Astrocyte (in vitro differentiated cells and primary cell): ENCODE data around the gene RNF145. TPM values are rescaled to one million over a fixed set of nuclear protein-coding genes. Genes with fewer than 3 reads are reported as not detected.

Experiments used
- DNase-seq: peaks from one replicate; pipeline ENCODE4 v3.0.0-alpha.2; 2010; ENCODE audit warnings: low read depth
- FAIRE-seq: peaks from 2 replicates; lab custom pipeline; 2011; peaks lifted over from hg19 to GRCh38; lab: Jason Lieb, UNC
- H2AFZ ChIP-seq: 2 replicates; pipeline ENCODE4 v1.6.0; 2012; ENCODE audit warnings: low read depth, low read length, inconsistent platforms
- H3K27ac ChIP-seq: 2 replicates; pipeline ENCODE4 v1.5.1; 2011; ENCODE audit warnings: low read depth, low read length, inconsistent platforms
- H3K27me3 ChIP-seq: 2 replicates; pipeline ENCODE4 v1.6.0; 2011; ENCODE audit warnings: low read length, inconsistent platforms; ENCODE audit not compliant: insufficient read depth
- H3K36me3 ChIP-seq: 2 replicates; pipeline ENCODE4 v1.5.1; 2011; ENCODE audit warnings: low read length, inconsistent platforms; ENCODE audit not compliant: insufficient read depth
- H3K4me1 ChIP-seq: 2 replicates; pipeline ENCODE4 v1.5.1; 2011; ENCODE audit warnings: low read length, inconsistent platforms; ENCODE audit not compliant: insufficient read depth
- H3K4me2 ChIP-seq: 2 replicates; pipeline ENCODE4 v1.6.0; 2012; ENCODE audit warnings: low read length, inconsistent platforms
- H3K4me3 ChIP-seq: 2 replicates; pipeline ENCODE4 v1.5.1; 2011; ENCODE audit warnings: low read depth, mild to moderate bottlenecking, low read length, inconsistent platforms; ENCODE audit not compliant: insufficient read depth
- H3K79me2 ChIP-seq: 2 replicates; pipeline ENCODE4 v1.6.0; 2012; ENCODE audit warnings: mild to moderate bottlenecking, low read length, inconsistent platforms; ENCODE audit not compliant: insufficient read depth
- H3K9ac ChIP-seq: 2 replicates; pipeline ENCODE4 v1.6.0; 2012; ENCODE audit warnings: mild to moderate bottlenecking, low read length, inconsistent platforms
- H3K9me3 ChIP-seq: 2 replicates; pipeline ENCODE4 v1.5.1; 2012; ENCODE audit warnings: low read depth, mild to moderate bottlenecking, low read length, inconsistent platforms; ENCODE audit not compliant: insufficient read depth
- H4K20me1 ChIP-seq: 2 replicates; pipeline ENCODE4 v1.6.0; 2012; ENCODE audit warnings: low read length, inconsistent platforms; ENCODE audit not compliant: insufficient read depth
- H3K27ac Mint-ChIP-seq: one replicate; pipeline ENCODE4 v1.8.0; 2021; ENCODE audit warnings: mild to moderate bottlenecking, mixed read lengths; ENCODE audit not compliant: unreplicated experiment
- H3K27me3 Mint-ChIP-seq: one replicate; pipeline ENCODE4 v1.8.0; 2021; ENCODE audit warnings: low read depth, mixed read lengths; ENCODE audit not compliant: unreplicated experiment
- H3K36me3 Mint-ChIP-seq: one replicate; pipeline ENCODE4 v1.8.0; 2021; ENCODE audit warnings: low read depth, mixed read lengths; ENCODE audit not compliant: unreplicated experiment
- H3K4me1 Mint-ChIP-seq: one replicate; pipeline ENCODE4 v1.8.0; 2021; ENCODE audit warnings: low read depth, mixed read lengths; ENCODE audit not compliant: unreplicated experiment
- H3K4me3 Mint-ChIP-seq: one replicate; pipeline ENCODE4 v1.8.0; 2021; ENCODE audit warnings: mild to moderate bottlenecking, moderate library complexity, mixed read lengths; ENCODE audit not compliant: unreplicated experiment
- H3K9me3 Mint-ChIP-seq: one replicate; pipeline ENCODE4 v1.8.0; 2021; ENCODE audit warnings: mild to moderate bottlenecking, mixed read lengths; ENCODE audit not compliant: unreplicated experiment
- EZH2 ChIP-seq: IDR thresholded peaks from 2 replicates; pipeline ENCODE4 v1.6.1; 2012; ENCODE audit warnings: mild to moderate bottlenecking, low read length, inconsistent platforms; ENCODE audit not compliant: insufficient read depth
- total RNA-seq: library from RNA; stranded (reverse); gene quantifications from 2 replicates; pipeline ENCODE4 v1.2.1, GENCODE V29; 2021
- TF ChIP-seq, protein P1 (sequence below): IDR thresholded peaks from 2 replicates; pipeline ENCODE4 v1.5.1; 2011; ENCODE audit warnings: low read depth, mild to moderate bottlenecking, inconsistent platforms, low read length, moderate library complexity; ENCODE audit not compliant: insufficient read depth

Gene RNF145
- total RNA-seq, 1 donor from 2014 or later = 54.0 TPM

DNA sequence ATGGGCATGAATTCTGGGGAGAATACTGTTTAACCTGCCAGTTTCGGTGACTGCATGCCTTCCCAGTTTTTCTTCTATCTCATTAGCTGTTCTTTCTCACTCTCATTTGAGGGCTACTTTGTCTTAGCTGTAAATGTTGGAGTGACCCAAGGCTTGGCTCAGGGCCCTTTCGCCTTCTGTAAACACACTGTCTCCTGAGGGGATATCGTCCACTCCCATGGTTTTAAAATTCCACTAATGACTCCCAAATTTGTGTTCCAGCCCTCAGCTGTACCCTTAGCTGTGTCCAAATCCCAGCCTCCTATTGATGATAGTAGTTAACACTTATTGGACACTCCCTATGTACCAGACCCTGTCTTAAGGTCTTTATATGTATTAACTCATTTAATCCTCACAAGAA, 14.1 kb upstream of the RNF145 start:
- no peak overlapping the region for H3K9ac ChIP-seq
- no peaks in the 10 kb centered on the region for H4K20me1 ChIP-seq
- no peaks in the 10 kb centered on the region for H3K36me3 Mint-ChIP-seq
- H3K79me2 ChIP-seq = no peaks in the 10 kb centered on the region
- H3K27ac ChIP-seq = no peak overlapping the region
- no peaks in the 10 kb centered on the region for H3K36me3 ChIP-seq
- peaks cover 2% of the 10 kb centered on the region for H3K27me3 ChIP-seq
- no peak overlapping the region for H3K4me3 ChIP-seq
- H3K4me1 ChIP-seq = no peaks in the 10 kb centered on the region
- no peak overlapping the region for H3K4me3 Mint-ChIP-seq
- no peaks in the 10 kb centered on the region for H3K4me1 Mint-ChIP-seq
- H3K27me3 Mint-ChIP-seq = peaks cover 5% of the 10 kb centered on the region
- H3K9me3 Mint-ChIP-seq = no peaks in the 10 kb centered on the region
- no peak overlapping the region for H3K4me2 ChIP-seq
- H2AFZ ChIP-seq = no peak overlapping the region
- TF ChIP-seq, protein P1, sequence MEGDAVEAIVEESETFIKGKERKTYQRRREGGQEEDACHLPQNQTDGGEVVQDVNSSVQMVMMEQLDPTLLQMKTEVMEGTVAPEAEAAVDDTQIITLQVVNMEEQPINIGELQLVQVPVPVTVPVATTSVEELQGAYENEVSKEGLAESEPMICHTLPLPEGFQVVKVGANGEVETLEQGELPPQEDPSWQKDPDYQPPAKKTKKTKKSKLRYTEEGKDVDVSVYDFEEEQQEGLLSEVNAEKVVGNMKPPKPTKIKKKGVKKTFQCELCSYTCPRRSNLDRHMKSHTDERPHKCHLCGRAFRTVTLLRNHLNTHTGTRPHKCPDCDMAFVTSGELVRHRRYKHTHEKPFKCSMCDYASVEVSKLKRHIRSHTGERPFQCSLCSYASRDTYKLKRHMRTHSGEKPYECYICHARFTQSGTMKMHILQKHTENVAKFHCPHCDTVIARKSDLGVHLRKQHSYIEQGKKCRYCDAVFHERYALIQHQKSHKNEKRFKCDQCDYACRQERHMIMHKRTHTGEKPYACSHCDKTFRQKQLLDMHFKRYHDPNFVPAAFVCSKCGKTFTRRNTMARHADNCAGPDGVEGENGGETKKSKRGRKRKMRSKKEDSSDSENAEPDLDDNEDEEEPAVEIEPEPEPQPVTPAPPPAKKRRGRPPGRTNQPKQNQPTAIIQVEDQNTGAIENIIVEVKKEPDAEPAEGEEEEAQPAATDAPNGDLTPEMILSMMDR = no peak
- no peak for TF ChIP-seq EZH2
- H3K27ac Mint-ChIP-seq = no peak overlapping the region
- no peaks in the 10 kb centered on the region for H3K9me3 ChIP-seq
- no peak for FAIRE-seq
- no peak for DNase-seq

DNA sequence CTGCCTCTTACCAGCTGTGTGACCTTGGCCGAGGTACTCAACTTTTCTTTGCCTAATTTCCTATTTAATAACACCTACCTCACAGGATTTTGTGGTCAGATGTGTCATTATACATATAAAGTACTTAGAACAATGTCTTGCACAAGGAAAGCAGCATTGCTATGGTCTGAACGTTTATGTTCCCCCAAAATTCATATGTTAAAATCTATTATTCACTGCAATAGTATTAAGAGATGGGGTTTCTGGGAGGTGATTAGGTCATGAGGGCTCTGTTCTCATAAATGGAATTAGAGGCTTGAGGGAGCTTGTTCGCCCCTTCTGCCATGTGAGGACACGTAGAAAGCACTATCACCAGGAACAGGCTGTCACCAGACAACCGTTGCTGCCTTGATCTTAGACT, 10.9 kb upstream of the RNF145 start:
- Histone ChIP-seq H3K27ac (no peak overlapping the region), H3K27me3 (no peaks in the 10 kb centered on the region)
- H3K36me3 Mint-ChIP-seq = no peaks in the 10 kb centered on the region

DNA sequence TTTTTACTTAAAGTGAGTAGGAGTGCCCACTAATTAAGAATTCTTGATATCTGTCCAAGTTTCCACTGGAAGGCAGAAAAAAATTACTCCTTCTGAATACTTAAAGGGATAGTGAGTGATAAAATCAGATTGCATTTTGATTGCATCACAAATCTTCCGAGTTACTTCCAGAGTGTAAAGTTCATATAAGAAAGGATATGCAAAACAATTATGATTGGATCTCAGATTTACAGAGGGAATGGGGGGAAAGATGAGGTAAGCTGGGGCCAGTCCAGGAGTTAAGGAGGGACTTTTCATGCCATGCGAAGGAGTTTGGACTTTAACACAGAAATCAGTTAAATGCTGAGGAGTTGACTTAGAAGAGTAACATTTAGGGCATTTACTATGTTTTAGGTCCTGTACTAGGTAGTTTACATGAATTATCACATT, 9.3 kb upstream of the RNF145 start:
- no peaks in the 10 kb centered on the region for H4K20me1 ChIP-seq
- peak; percentile 14 for DNase-seq
- H3K4me3 Mint-ChIP-seq = no peak overlapping the region
- no peaks in the 10 kb centered on the region for H3K36me3 Mint-ChIP-seq
- H3K79me2 ChIP-seq = no peaks in the 10 kb centered on the region
- no peaks in the 10 kb centered on the region for H3K36me3 ChIP-seq
- no peak for FAIRE-seq
- H3K4me1 Mint-ChIP-seq = no peaks in the 10 kb centered on the region
- no peaks in the 10 kb centered on the region for H3K9me3 Mint-ChIP-seq
- TF ChIP-seq, protein P1 = no peak
- TF ChIP-seq EZH2 = no peak
- no peaks in the 10 kb centered on the region for H3K4me1 ChIP-seq
- H3K27ac Mint-ChIP-seq = no peak overlapping the region
- H3K27me3 Mint-ChIP-seq = peaks cover 3% of the 10 kb centered on the region
- H3K4me3 ChIP-seq = no peak overlapping the region
- no peak overlapping the region for H3K4me2 ChIP-seq
- H3K9ac ChIP-seq = no peak overlapping the region
- H2AFZ ChIP-seq = no peak overlapping the region
- H3K9me3 ChIP-seq = no peaks in the 10 kb centered on the region
- H3K27ac ChIP-seq = no peak overlapping the region
- no peaks in the 10 kb centered on the region for H3K27me3 ChIP-seq

More for the DNA sequence above, 10.9 kb upstream of the RNF145 start:
- H3K4me3 Mint-ChIP-seq = no peak overlapping the region
- Histone ChIP-seq H3K4me2 (no peak overlapping the region), H3K9ac (no peak overlapping the region), H3K9me3 (no peaks in the 10 kb centered on the region), H3K4me3 (no peak overlapping the region), H3K79me2 (no peaks in the 10 kb centered on the region), H4K20me1 (no peaks in the 10 kb centered on the region), H3K4me1 (no peaks in the 10 kb centered on the region), H3K36me3 (no peaks in the 10 kb centered on the region), H2AFZ (no peak overlapping the region)
- FAIRE-seq = no peak
- H3K27ac Mint-ChIP-seq = no peak overlapping the region
- DNase-seq = no peak
- TF ChIP-seq, protein P1 = no peak
- no peak for TF ChIP-seq EZH2
- H3K9me3 Mint-ChIP-seq = no peaks in the 10 kb centered on the region
- no peaks in the 10 kb centered on the region for H3K4me1 Mint-ChIP-seq
- H3K27me3 Mint-ChIP-seq = peaks cover 3% of the 10 kb centered on the region
